Stimulated activated CD8-positive, alpha-beta memory T cell treated with anti-CD3 and anti-CD28 coated beads, Interleukin-15, amount 100 ng/mL, for 4 hours (primary cell): ENCODE measurements around the gene LLGL1.

Experiments
- DNase-seq, 2 donors: peaks; one replicate each; pipeline ENCODE4 v3.0.0-alpha.2; 2020; ENCODE audit warnings: low read depth in 2 of 2

LLGL1 gene

DNA sequence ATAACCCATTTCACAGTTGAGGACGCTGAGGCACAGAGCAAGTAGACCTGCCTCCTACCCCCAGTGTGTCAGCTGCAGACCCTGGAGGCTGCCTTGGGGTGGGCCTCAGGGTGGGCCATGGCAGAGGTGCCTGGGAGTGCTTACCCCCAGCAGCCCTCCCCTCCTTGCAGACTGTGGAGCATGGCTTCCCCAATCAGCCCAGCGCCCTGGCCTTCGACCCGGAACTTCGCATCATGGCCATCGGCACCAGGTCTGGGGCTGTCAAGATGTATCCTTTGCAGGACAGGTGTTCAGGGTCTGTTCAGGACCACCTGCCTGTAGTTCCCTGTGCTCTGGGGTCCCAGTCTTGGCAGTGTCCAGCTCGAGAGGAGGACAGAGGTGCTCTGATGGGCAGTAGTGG lies 4.3 kb downstream of the LLGL1 start:
- DNase-seq = no peak

DNA sequence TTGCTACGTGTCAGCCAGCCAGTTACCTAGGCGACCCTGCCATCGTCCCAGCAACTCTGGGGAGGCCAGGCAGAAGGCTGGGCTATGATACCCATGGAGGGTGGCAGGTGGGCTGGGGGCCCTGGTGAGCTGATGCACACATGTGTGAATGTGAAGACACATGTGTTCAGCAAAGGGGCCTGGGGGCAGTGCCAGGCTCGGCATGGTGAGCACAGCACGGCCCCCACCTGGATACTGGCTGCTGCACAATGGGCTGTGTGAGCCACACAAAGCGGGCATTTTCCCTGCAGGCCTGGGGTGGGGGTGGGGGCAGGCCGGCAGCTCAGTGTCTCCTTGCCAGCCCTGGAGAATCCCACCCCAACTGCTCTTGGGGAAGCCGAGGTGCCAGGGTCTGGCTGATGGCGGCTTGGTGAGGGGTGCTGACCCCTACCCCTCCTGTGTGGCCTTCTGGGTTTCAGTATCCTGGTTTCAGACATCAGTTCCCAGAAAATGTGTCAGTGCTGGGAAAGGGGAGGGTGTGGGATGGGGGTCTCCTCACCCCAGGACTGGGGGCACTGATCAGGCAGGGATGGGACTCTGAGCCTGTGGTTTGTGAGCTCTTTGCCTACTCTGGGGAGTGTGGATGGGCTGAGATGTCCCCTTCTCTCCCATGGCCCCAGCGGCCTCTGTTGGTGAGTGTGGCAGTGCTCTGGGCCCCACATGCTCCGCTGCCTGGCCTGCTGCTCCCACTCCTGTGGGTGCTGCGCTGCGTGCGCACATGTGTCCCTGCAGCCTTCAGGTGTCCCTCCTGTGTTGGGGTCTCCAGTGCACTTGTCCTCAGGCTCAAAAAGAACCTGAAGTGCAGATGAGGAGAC lies 5.1 kb downstream of the LLGL1 start:
- no peak for DNase-seq

DNA sequence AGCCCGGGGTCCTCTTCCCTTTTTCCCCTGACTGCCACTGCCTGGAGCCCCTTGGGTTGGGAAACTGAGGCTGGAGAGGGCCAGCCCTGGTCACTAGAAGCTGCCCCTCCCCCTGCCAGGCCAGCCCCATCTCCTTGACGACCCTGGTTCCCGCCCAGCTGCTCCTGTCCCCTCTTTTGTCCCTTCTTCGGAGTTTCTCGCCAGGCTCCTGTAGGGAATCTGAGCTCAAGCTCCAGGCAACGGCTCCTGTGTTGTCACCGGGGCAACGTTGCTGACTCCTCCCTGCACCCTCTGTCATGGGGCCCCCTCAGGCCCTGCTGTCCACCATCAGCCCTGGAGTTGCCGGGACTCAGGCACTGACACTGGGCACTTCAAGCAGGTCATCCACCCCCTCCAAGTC lies 5.7 kb downstream of the LLGL1 start:
- no peak for DNase-seq

DNA sequence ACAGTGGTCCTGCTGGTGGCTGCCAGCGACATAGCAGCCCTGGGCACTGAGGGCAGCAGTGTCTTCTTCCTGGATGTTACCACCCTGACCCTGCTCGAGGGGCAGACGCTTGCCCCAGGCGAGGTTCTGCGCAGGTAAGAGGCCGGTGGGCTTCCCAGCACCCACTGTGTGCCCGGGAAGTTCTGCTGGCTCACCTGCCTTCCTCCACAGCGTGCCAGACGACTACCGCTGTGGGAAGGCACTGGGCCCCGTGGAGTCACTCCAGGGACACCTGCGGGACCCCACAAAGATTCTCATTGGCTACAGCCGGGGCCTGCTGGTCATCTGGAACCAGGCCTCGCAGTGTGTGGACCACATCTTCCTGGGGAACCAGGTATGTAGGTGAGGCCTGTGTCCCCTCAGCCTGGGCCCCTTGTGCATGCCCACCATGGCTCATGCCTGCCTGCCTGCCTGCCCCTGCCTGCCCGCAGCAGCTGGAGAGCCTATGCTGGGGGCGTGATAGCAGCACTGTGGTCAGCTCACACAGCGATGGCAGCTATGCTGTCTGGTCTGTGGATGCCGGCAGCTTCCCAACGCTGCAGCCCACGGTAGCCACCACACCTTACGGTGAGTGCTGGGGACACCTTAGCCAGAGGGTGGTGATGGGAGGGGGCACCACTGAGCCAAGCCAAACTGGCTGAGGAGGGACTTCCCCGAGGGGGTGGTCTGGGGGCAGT lies 8.5 kb downstream of the LLGL1 start:
- no peak for DNase-seq

DNA sequence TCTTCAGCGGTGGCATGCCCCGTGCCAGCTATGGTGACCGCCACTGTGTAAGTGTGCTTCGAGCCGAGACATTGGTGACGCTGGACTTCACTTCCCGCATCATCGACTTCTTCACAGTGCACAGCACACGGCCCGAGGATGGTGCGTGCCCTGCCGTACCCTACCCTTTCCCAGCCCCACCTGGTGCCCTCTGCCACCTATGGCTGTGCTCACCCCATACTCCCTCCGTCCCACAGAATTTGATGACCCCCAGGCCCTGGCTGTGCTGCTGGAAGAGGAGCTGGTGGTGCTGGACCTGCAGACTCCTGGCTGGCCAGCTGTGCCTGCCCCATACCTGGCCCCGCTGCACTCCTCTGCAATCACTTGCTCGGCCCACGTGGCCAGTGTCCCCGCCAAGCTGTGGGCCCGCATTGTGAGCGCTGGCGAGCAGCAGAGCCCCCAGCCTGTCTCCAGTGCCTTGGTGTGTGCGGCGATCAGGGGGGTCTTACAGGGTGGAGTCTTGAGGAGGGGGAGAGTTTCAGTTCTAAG lies 9.5 kb downstream of the LLGL1 start:
- DNase-seq = no peak

DNA sequence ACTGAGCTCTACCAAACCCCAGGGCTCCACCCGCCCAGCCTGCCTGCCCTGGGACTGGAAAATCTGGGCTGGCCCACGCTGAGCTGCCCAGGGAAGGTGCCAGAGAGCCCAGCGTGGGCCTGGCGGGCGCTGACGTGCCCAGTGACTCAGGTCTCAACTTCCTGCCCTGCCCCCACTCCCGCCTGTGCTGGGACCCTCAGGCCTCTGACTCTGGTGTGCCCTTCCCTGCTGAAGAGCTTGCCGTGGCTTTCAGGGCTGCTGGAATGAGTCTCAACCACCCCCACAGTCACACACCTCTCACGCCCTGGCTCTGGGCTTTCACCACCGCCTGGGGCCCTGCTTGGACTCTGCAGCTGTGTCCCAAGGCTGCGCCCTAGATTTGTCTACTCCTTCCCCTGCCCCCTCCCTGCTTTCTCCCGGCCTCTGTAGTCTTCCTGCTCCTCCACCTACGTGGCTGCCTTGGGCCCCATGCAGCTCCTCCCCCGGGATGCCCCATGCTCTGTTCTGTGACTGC lies 10.4 kb downstream of the LLGL1 start:
- DNase-seq = no peak

DNA sequence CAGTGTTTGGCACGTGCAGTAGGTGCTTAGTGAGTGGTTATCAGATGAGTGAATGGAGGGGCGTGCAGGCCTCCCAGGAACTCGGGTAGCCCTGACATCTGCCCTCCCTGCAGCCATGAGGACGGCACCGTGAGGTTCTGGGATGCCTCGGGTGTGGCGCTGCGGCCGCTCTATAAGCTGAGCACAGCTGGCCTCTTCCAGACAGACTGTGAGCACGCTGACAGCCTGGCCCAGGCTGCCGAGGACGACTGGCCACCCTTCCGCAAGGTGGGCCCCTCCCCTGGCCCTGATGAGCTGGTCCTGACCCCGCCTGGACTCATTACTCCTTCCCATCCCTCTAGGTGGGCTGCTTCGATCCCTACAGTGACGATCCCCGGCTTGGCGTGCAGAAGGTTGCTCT lies 11.1 kb downstream of the LLGL1 start:
- no peak for DNase-seq

DNA sequence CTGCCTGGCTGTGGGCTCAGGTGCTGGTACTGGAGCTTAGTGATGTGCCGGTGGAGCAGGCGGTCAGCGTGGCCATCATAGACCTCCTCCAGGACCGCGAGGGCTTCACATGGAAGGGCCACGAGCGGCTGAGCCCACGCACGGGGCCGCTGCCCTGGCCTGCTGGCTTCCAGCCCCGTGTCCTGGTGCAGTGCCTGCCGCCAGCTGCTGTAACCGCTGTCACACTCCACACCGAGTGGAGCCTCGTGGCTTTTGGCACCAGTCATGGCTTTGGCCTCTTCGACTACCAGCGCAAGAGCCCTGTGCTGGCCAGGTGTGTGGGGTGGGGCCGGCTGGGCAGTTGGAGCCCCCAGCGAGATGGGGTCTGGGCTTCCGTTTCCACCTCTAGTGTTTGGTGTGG lies 12.0 kb downstream of the LLGL1 start:
- DNase-seq = no peak

DNA sequence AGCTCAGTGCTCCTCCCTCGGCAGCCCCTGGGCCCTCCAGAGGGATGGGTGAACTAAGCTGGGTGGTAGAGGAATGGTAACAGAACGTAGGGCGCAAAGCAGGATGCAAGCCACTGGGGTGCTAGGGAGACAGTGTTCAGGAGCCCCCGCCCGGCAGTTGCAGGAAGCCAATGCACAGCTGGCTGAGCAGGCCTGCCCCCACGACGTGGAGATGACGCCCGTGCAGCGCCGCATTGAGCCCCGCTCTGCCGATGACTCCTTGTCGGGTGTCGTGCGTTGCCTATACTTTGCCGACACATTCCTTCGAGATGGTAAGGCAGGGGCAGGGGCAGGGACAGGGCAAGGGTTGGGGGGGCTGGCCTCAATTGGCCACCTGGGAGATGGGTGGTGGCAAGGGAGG lies 12.9 kb downstream of the LLGL1 start:
- DNase-seq = no peak

DNA sequence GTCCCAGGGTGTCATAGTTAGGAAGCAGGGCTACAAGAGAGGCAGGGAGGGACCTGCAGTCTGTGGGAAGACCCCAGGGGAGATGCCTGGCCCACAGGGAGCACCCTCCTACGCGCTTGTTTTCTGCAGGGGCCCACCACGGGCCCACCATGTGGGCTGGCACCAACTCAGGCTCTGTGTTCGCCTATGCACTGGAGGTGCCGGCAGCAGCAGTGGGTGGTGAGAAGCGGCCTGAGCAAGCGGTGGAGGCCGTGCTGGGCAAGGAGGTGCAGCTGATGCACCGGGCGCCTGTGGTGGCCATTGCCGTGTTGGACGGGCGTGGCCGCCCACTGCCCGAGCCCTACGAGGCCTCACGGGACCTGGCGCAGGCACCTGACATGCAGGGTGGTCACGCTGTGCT lies 15.0 kb downstream of the LLGL1 start:
- DNase-seq = no peak

DNA sequence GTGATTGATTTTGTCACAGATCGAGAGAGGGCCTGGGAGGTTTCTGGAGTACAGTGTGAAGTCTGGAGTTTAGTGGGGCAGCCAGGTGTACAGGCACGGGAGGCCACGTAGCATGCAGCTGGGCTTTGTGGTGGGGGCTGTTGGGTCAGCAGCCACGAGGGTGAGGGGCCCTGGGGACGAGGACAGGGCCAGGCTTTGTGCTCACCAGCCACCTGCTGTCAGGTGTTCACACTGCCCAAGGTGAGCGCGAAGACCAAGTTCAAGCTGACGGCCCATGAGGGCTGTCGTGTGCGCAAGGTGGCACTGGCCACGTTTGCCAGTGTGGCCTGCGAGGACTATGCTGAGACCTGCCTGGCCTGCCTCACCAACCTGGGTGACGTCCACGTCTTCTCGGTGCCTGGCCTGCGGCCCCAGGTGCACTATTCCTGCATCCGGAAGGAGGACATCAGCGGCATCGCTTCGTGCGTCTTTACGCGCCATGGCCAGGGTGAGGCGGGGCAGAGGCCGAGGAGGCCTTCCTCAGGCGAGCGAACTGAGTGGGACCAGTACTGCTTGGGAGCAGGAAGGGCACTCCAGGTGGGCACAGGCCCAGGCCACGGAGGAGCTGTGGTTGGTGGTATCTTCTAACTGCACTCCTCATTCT lies 15.9 kb downstream of the LLGL1 start:
- no peak for DNase-seq

DNA sequence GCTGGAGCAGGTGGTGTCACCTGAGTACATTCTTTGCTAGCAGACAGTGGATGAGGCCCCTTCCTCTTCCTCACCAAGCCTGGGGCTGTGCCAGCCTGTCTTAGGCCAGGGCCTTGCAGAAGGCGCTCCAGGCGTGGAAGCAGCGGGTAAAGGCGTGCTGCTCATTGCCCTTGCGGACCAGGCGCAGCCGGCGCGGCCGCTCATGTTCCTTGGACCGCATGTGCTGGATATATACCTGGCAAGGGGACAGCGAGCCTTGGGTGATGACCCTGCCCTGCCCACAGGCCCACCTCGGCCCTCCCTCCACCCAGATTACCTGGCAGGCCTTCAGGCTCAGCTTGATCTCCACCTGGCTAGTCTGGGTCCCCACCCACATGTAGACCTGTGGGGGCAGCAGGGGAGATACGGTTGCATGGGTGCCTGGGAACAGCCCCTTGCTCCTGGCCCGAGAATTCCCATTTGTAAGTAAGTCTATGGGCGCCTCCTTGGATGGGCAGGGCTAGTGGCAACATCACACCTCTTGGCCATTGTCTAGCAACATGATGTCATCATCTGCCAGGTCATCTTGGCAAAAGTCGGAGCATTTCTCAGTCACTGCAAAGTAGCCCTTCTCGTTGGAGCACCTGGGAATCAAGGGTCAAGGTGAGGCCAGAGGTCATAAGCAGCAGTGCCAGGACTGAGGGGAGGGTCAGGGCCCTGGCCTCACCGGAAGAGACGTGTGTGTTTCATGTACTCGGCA lies 19.8 kb downstream of the LLGL1 start:
- no peak for DNase-seq

DNA sequence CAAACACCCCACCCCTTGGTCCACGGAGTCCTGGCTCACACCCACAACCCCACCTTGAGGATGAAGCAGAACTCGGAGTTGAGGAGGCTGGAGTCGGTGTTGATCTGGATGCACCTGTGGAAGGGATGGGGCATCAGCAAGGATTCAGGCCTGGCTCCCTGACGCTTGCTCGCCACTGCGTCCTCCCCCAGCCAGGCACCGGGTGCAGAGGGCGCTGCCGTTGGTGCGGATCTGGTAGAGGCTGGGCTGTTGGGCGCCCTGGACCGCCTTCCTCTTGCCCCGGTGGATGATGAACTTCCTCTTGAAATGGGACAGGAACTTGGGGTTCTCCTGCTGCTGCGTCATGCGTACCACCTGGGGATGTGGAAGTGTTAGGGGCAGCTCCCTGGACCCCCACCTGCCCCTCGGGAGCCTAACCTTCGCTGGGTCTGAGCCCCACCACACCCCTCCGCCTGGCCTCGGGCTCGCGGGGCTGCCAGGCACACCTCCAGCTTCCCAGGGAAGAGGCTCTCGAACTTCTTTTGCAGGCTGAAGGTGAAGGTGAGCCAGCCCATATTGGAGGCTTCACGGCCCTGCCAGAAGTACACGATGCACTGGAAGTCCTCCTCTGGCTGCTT lies 20.8 kb downstream of the LLGL1 start:
- no peak for DNase-seq

DNA sequence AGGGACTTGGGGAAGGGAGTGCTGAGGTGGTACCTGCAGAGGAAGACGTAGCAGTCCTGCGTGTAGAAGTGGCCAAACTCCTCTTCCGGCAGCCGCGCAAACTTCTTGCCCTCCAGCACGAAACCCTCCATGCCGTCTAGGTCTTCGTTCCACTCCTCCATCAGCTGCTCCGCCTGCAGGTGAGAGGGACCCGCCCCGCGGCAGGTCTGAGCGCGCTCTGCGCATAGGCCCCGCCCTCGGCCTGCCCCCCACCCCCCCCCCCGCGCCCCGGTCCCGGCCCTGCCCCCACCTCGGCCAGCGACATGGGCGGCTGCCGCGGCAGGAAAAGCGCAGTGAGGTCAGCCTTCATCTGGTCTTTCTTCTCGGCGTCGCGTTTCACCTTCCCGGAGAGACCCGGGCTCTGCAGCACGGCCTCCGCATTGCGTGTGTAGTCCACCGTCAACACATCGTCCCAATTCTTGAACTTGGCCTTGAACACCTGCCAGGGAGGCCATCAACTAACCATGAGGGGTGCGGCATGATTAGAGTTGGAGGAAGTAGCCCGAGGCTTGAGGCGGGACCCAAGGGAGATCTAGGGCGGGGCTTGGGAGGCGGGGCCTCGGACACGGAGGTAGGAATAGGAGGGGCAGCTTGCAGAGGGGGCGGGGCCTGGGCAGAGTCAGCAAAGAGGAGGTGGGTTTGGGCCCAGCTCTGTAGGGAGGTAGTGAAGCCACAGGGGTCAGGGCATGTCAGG lies 21.6 kb downstream of the LLGL1 start:
- DNase-seq = no peak

DNA sequence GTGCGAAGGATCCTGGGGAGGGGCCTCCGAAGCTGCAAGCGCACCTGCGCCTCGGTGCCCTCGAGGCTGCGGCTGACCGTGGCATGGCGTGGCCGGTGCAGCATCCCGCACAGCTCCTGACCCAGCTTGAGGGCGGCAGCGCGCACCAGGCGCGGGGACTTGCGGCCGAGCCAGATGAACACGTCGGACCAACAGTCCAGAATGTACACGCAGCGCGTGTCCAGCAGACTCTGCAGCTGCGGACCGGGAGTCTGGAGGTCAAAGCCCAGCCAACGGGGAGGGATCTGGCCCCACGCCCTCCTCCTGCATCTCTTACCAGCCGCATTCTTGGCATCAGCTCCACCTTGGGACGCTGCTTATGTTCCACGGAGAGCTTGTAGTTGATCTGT lies 22.2 kb downstream of the LLGL1 start:
- DNase-seq = no peak

DNA sequence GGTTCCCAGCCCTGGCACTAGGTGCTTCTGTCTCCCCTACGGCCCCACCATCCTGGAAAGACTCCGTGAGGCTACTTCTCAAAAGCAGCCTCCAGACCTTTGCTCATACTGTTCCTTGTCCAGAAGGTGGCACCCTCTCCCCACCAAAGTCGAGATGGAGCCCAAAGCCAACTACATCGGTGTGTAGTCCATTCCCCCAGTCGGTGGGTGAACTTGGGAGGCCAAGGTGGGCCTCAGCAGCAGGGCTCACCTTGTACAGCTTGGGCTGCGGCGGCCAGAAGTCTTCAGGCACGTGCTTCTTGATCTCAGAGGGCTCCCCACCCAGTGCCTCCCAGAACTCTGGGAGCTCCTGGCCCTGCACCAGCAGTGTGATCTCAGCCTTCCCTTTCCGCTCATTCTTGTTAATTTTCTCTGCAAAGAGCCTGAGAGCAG lies 22.9 kb downstream of the LLGL1 start:
- DNase-seq = peak; percentile 27 to 28

DNA sequence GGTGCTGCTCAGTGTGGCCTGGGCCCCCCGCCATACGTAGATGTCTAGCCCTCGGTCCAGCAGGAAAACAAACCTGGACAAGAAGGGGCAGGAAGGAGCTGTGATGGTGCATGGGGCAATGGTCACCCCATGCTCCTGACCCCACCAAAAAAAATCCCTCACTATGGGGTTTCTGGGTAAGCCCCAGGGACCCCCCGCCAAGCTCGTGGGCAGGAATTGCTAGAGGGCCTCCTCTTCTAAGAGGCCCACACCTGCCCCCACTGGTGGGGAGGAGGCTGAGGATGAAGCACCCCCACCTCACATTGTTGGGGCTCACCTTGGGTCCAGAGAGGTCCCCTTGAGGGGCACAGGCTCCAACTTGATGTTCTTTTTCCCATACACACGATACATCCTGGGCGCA lies 23.4 kb downstream of the LLGL1 start:
- no peak for DNase-seq

DNA sequence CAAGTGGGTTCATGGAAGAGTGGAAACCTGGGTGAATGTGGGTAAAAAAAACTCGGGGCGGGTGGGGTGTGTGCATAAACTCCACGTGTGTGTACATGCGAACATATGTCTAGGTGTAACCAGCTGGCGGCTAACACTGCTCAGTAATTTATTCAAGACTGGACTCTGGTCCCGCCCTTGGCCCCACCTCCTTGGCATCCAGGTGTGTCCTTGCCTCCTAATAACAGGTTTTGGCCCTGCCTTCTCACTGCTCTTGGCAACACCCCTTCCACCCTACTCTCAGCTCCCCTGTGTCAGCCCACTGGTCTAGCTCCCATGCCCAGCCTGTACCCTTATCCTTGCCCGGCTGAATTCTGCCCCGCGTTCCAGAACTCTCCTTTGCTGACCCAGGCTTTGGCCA lies 24.8 kb downstream of the LLGL1 start:
- DNase-seq = no peak

DNA sequence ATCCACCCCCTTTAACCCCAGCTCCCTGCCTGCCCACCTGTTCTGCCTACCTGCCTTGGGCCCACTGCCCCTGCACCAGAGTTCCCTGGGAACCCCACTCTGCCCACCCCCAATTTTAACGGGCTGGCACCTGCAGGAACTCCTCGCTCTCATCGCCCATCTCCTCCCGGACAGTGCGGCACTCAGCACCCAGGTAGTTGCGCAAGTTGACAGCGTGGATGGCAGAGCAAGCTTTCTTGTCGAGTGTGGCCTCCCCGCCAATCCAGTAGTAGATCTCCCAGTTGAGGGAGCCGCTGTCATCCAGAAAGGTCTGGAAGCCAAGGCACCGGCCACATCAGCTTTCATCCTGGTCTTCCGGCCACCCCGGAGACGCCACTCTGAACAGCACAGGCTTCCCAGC lies 25.3 kb downstream of the LLGL1 start:
- no peak for DNase-seq

DNA sequence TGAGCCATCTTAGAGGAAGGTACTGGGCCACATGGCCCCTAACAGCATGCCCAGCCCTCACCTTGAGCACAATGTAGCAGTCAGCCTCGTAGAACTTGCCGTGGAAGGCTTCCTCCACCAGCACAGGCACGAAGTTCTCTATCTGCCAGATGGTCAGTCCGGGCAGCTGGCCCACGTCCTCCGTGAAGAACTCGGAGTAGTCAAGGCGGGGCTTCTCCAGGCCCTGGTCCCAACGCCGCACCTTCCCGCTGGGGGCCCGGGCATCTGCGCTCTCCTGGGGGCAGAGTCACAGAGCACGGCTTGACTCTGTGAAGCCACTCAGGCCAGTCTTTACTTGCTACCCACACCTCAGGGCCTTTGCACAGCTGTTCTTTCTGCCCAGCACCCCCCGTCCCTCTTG lies 25.8 kb downstream of the LLGL1 start:
- no peak for DNase-seq

DNA sequence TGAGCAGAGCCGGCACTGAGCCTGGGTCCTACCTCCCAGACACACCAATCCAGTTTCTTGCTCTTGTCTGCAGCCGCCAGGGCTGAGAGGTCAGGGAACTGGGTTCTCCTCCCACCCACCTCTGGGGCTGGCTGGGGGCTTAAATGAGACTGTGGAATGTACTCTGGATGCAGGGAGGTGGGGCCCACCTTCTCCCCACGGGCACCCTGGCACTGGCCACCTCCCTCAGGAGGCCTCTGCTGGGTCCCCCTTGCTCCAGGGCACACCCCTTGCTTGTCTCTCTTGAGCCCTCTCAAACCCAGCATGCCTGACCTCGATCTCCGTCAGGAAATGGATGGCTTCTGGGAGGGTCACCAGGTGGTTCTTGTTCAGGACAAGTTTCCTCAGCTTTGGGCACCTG lies 26.7 kb downstream of the LLGL1 start:
- DNase-seq = no peak
